ENCODE data around the gene PLAGL2. TPM values are rescaled to one million over a fixed set of nuclear protein-coding genes. Genes with fewer than 3 reads are reported as not detected.
A peak's percentile ranks its signal among the peaks of the same experiment; 100 is the strongest.
"Not testable (repeated sequence)": the region's sequence is repeated elsewhere in the genome, so short reads cannot be mapped to it uniquely, and the experiment has no call there.

Gene PLAGL2
- total RNA-seq = 1.2 TPM

DNA sequence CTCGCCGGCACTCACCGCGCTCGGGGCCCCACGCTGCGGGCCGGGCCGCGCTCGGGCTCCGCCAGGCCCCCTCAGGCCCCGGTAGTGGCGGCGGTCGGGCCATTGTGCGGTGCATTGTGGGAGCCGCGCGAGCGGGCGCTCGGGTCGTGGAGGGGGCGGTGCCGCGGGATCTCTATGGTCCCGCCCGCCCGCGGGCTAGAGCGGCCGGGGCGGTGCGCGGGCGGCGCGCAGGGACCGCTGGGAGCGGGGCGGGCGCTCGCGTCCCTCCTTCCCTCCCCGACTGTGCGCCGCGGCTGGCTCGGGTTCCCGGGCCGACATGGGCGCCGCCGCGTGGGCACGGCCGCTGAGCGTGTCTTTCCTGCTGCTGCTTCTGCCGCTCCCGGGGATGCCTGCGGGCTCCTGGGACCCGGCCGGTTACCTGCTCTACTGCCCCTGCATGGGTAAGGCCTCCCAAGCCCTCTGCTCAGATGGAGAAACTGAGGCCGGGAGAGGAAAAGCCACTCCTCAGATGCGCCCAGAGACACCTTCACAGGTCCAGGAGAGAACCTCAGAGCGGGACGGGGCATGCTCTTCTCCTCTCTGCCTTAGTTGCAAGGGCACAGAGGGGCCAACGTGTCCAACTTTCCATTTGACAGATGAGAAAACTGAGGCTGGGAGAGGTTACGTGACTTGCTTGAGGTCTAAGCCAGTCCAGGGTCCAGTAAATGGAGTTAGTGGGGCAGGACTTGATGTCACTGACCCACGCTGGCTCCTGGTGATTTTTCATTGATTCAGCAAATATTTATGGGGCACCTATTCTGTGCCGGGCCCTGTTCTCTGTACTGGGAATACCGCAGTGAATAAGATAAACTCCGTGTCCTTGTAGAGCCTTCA is at the start of gene PLAGL2, which contains the start of gene POFUT1:
Gene PLAGL2, minus strand, starts transcription at position 118 of the 873 bp plus-strand sequence. CDS start 5,565 bp downstream, outside the sequence.
Gene POFUT1, plus strand, starts transcription at position 255 of the 873 bp plus-strand sequence. Its CDS starts 62 bp downstream, at position 317.
- DNase-seq = peak; percentile 87

DNA sequence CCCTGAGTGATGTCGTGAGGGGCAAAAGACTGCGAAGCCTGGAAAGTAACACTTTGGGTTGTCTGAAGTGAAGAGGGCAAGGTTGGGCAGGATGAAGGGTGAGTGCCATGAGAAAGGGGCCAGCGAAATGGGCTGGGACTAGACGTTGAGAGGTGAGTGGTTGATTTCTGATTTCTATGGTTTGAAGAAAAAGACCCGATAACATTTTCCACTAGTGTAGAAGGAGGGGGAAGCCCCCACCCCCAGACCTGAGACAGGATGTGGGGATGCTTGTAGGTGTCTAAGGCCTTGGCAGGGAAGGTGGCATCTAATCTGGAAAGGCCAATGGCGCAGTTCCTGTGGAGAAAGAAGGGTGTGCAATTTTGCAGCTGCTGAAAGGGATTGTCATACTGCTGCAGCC is 44.6 kb upstream of the PLAGL2 start:
- DNase-seq = no peak

DNA sequence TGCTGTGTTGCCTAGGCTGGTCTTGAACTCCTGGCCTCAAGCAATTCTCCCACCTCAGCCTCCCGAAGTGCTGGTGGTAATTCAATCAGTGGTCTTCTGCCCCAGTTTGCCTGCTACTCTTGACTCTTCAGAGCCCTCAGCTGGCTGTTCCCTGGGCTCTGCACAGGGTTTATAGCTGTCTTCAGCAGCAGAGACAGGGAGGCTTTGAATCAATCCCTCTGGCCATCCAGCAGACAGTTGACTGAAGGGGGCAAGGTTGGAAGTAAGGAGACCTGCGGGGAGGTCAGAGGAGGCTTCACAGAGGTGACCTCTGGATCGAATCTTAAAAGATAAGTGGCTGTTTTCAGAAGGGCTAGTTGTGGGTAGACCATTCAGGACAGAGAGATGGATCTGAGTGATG is 43.9 kb upstream of the PLAGL2 start:
- no peak for DNase-seq

- no peak for DNase-seq
Measured at GRCh38 chr20:32249030-32249738, 41.6 kb upstream of the PLAGL2 start.

DNA sequence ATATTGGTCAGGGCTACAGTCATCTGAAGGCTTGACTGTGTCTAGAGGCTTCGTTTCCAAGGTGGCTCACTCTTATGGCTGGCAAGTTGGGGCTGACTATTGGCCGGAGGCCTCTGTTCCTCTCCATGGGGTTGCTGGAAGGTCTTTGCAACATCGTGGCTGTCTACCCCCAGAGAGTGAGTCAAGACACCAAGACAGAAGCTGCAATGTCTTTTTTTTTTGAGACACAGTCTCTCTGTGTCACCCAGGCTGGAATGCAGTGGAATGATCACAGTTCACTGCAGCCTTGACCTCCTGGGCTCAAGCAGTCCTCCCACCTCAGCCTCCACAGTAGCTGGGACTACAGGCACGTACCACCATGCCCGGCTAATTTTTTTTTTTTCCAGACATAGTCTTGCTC is 40.5 kb upstream of the PLAGL2 start:
- DNase-seq = no peak

DNA sequence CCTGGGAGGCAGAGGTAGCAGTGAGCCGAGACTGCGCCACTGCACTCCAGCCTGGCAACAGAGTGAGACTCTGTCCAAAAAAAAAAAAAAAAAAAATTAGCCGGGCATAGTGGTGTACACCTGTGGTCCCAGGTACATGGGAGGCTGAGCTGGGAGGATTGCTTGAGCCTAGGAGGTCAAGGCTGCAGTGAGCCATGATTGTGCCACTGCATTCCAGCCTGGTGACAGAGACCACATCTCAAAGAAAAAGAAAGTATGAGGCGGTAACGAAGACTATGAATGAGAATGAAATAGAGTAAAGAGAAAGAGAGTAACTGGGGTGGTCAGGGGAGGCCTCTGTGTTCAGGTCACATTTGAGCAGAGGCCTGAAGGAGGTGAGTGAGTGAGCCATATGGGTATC is 38.7 kb upstream of the PLAGL2 start:
- not testable (repeated sequence) for DNase-seq

- no peak for DNase-seq
Measured at GRCh38 chr20:32244959-32245358, 37.4 kb upstream of the PLAGL2 start.

DNA sequence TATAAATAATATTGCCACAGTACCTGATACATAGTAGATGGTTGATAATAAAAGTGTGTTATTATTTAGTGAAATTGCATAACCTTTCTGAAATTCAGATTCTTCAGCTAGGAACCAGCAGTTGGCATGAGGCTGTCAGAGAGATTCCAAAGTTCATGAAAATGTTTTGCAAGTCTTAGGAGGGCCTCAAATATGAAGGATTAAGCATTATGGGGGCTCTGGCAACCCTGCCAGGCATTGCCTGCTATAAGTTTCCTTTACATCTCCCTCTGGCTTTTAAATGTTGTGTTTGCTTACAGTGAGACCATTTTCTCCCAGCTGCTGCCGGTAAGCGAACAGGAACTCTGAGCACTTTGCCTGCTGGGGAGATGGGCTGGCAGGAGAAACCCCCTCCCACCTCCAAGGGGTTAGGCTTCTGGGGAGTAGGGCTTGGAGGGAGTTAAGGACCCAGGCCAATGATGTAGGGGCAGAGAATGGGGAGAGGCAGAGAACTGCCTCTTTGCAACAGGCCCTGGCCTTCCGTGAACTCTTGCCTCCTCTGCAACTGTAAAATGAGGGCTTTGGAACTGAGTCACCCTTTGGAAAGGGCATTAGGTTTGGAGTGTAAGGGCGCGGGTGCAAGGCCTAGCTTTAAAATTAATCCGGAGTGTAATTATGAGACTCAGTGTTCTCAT is 36.7 kb upstream of the PLAGL2 start:
- no peak for DNase-seq

DNA sequence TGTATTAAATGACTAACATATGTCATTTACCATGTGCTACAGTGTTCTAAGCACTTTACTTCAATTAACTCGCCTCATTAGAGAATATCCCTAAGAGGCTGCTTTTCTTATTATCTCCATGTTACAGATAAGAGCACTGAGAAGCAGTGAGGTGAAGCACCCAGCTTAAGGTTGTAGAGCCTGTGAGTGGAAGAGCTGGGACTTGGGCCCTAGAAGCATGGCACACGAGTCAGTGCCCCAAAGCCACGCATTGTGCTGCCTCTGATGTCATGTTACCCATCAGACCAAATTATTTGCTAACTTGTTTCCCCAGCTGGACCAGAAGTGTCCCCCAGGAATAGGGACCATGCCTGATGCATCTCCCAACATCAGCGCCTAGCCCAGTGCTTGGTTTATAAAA is 34.3 kb upstream of the PLAGL2 start:
- DNase-seq = no peak

- no peak for DNase-seq
Measured at GRCh38 chr20:32240205-32240604, 32.7 kb upstream of the PLAGL2 start.

- DNase-seq = no peak
Measured at GRCh38 chr20:32238483-32239425, 31.2 kb upstream of the PLAGL2 start.

DNA sequence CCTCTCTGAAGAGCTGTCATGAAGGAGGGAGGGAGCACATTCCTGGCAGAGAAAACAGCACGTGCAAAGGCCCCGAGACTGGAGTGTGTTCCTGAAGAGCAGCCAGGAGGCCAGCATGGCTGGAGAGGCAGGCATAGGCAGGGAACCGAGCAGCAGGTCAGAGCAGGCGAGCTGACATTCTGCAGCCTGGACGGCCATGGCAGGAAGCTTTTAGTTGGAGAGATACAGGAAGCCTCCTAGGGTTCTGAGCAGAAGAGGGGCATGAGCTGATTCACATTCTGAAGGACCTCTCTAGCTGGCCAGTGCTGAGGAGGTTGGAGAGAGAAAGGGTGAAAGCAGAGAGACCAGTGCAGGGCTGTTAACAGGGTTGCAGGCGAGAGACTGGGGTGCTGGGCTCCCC is 29.9 kb upstream of the PLAGL2 start:
- DNase-seq = no peak

GRCh38 chr20:32236819-32237218 is 29.3 kb upstream of the PLAGL2 start:
- DNase-seq = no peak

- DNase-seq = no peak
Measured at GRCh38 chr20:32236048-32236533, 28.5 kb upstream of the PLAGL2 start.

DNA sequence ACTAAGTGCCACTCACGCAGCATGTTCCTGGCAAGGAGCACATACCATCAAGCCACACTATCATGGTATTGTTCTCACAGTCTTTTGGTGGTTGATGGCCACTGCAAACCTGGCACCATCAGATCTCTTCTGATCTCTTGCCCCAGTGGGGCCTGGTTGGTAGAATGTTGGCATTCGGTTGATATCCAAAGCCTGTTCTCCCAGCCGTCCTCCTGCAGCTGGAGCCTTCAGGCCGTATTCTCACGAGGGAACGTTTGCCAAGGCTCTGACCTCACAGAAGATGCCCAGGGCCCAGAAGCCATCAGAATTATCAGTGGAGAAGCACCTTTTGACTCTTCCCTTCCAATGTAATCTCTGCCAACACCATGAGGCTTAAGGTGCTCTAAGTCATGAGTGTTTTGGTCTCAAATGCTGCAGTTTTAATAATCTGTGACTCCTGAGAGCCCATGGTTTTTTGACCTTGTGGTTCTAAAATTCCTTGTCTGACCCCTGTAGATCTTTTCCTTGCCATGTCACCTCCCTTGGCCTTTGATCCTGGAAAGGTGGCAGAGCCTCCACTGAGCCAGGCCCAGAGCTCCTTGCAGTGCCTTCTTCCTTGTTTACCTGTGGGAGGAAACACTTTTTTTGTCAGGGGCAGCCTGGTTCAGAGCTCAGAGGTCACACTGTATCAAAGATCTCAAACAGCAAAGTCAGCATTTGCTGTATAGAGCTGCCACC is 27.9 kb upstream of the PLAGL2 start:
- DNase-seq = no peak

DNA sequence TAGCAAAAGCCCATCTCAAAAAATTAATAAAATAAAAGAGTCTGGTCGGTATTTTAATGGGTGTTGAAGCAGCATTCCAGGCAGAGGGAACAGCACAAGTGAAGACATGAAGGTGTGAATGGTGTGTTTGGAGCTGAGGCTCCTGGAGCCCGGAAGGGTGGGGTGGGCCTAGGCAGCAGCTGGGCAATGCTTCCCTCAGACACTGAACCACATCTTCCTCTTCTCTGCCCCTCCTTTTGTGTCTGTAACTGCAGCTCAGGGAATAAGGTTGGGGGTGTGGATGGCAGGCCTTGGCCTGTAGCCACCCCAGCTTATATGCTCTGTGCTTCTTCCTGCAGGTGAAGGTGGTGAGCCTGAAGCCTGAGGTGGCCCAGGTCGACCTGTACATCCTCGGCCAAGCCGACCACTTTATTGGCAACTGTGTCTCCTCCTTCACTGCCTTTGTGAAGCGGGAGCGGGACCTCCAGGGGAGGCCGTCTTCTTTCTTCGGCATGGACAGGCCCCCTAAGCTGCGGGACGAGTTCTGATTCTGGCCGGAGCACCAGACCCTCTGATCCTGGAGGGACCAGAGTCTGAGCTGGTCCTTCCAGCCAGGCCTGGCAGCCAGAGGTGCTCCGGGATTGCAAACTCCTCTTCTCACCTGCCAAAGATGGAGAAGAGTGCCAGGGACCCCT is 26.7 kb upstream of the PLAGL2 start:
- DNase-seq = no peak

GRCh38 chr20:32233286-32233685 is 25.7 kb upstream of the PLAGL2 start:
- DNase-seq = no peak

- no peak for DNase-seq
Measured at GRCh38 chr20:32232326-32232886, 24.9 kb upstream of the PLAGL2 start.

DNA sequence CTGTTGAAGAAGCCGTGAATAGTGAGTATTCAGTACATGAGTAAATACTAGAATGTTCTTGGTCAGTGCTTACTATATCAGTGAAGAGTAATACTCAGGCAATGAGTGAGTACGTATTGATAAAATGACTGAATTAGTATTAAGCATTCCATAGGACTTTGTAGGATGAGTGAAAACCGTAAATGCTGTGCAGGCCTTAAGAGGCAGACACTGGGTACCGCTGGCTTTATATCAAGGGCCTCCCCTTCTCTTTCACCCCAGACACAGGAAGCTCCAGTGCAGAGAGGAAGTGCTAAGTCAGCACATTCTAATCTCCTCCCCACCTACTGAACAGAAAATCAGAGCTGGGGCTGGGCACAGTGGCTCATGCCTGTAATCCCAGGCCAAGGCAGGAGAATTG is 24.3 kb upstream of the PLAGL2 start:
- no peak for DNase-seq

GRCh38 chr20:32231245-32231644 is 23.7 kb upstream of the PLAGL2 start:
- no peak for DNase-seq
